OCI-LY1 (cell line): ENCODE results near the gene KIF20A.

Source experiments
- EZH2 ChIP-seq: fragments of 200-600 bp; sonication (generic), shearing (Covaris generic); IDR thresholded peaks from 2 replicates; pipeline ENCODE4 v1.8.0; 2017; ENCODE audit warnings: borderline replicate concordance, mixed run types, mild to moderate bottlenecking, antibody characterized with exemption, low read length, moderate library complexity, mixed read lengths
- TF ChIP-seq, protein P1 (sequence below): fragments of 200-600 bp; sonication (generic), shearing (Covaris generic); IDR thresholded peaks from 2 replicates; pipeline ENCODE4 v1.5.1; 2017; ENCODE audit warnings: mild to moderate bottlenecking, antibody characterized with exemption, low read length, moderate library complexity, mixed read lengths

DNA sequence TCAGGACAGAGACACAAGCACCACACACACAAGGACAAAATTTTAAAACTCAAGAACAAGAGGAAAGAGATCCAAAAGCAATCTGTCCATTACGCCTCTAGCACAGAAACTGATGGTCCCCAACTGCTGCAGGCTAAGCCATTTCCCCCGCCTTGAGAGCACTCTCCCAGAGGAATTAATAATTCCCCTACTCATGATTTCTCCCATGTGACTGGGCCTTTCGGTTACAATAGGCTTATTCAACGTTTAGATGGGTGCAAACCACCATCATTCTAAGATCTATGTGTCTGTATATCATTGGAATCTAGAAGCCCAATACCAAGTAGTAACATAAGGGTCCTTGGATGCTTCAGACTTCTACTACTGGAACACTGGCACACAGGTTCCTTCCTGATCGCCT is 19.2 kb upstream of the KIF20A start:
- TF ChIP-seq, protein P1, sequence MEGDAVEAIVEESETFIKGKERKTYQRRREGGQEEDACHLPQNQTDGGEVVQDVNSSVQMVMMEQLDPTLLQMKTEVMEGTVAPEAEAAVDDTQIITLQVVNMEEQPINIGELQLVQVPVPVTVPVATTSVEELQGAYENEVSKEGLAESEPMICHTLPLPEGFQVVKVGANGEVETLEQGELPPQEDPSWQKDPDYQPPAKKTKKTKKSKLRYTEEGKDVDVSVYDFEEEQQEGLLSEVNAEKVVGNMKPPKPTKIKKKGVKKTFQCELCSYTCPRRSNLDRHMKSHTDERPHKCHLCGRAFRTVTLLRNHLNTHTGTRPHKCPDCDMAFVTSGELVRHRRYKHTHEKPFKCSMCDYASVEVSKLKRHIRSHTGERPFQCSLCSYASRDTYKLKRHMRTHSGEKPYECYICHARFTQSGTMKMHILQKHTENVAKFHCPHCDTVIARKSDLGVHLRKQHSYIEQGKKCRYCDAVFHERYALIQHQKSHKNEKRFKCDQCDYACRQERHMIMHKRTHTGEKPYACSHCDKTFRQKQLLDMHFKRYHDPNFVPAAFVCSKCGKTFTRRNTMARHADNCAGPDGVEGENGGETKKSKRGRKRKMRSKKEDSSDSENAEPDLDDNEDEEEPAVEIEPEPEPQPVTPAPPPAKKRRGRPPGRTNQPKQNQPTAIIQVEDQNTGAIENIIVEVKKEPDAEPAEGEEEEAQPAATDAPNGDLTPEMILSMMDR, result no peak
- no peak for TF ChIP-seq EZH2
